ENCODE data around the gene LETM1.

GRCh38 chr4:1807332-1807777 lies 48.6 kb downstream of the LETM1 start:
- TF ChIP-seq EP300 (IDR thresholded peaks at IDR 0.05; ENCODE audit: low read depth in 2 of 2, low read length in 2 of 2) (no peak), EP300 (CRISPR knock-in tag; IDR thresholded peaks at IDR 0.05; ENCODE audit: borderline replicate concordance) (no peak), PRDM15 (CRISPR knock-in tag; IDR thresholded peaks at IDR 0.05) (no peak), GATAD2A (CRISPR knock-in tag; IDR thresholded peaks at IDR 0.05) (no peak), NR2F6 (IDR thresholded peaks at IDR 0.05) (no peak), NR2F6 (CRISPR knock-in tag; IDR thresholded peaks at IDR 0.05) (no peak)
